ENCODE measurements around the gene PDE4B. TPM values are rescaled to one million over a fixed set of nuclear protein-coding genes. Genes with fewer than 3 reads are reported as not detected.
A peak's percentile ranks its signal among the peaks of the same experiment; 100 is the strongest.

PDE4B gene
- total and polyA plus RNA-seq, 9 of the 15 experiments (the other 6 are each of a cell fraction or from before 2014, with no cell fraction given): 0.09 TPM; not detected in 8

DNA sequence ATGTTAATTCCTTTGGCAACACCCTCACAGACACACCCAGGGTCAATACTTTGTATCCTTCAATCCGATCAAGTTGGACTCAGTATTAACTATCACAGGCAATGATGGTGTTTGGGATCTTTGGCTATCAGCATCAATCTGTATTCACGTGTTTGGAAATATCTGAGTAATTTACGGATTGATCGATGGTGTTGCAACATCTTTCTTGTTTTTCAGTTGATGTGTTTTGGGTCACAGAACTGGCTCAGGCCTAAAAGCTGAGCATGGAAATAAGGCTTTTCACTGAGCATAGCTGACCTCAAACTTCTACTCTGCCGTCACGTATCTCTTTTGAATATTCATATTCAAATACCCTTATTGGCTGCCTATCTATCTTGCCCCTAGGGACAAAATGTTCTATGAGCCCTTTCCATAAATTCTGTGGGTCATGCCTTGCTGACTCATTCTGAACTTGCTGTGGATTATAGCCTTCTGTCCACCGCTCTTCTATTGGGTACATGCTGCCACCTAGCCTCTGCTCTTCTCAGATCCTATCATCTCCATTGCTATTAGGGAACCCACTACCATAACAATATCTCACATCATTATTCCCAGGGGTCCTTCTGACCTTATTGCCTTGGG is 156.0 kb downstream of the PDE4B start (continued):
- TF ChIP-seq GTF2A2 (tag; IDR thresholded peaks at IDR 0.05) (no peak), SRSF9 (IDR thresholded peaks at IDR 0.05; ENCODE audit: borderline replicate concordance, low read depth, low read length) (no peak), KDM2B (CRISPR knock-in tag; IDR thresholded peaks at IDR 0.05) (no peak), CBFA2T2 (conservative IDR thresholded peaks at IDR 0.05) (no peak), ZNF224 (CRISPR knock-in tag; IDR thresholded peaks at IDR 0.05) (no peak), ZEB2 (IDR thresholded peaks at IDR 0.05) (no peak), MEF2A (IDR thresholded peaks at IDR 0.05; ENCODE audit: control insufficient read depth, low read depth, low read length) (no peak), RBM34 (IDR thresholded peaks at IDR 0.05; ENCODE audit: borderline replicate concordance, insufficient read depth, low read length) (no peak), COPS2 (conservative IDR thresholded peaks at IDR 0.05) (no peak), FOXA1 (IDR thresholded peaks at IDR 0.05; ENCODE audit: borderline replicate concordance) (no peak), NONO (IDR thresholded peaks at IDR 0.05; ENCODE audit: low read depth in 2 of 2, low read length in 1 of 2) (no peak), ZNF184 (CRISPR knock-in tag; IDR thresholded peaks at IDR 0.05) (no peak), ZNF57 (CRISPR knock-in tag; IDR thresholded peaks at IDR 0.05) (no peak)
- TF ChIP-seq, protein P1, sequence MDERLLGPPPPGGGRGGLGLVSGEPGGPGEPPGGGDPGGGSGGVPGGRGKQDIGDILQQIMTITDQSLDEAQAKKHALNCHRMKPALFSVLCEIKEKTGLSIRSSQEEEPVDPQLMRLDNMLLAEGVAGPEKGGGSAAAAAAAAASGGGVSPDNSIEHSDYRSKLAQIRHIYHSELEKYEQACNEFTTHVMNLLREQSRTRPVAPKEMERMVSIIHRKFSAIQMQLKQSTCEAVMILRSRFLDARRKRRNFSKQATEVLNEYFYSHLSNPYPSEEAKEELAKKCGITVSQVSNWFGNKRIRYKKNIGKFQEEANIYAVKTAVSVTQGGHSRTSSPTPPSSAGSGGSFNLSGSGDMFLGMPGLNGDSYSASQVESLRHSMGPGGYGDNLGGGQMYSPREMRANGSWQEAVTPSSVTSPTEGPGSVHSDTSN (CRISPR knock-in tag; IDR thresholded peaks at IDR 0.05; ENCODE audit: low read depth): no peak
- TF ChIP-seq, protein P1 (tag; conservative IDR thresholded peaks at IDR 0.05; ENCODE audit: low read depth): no peak
- TF ChIP-seq, protein P2, sequence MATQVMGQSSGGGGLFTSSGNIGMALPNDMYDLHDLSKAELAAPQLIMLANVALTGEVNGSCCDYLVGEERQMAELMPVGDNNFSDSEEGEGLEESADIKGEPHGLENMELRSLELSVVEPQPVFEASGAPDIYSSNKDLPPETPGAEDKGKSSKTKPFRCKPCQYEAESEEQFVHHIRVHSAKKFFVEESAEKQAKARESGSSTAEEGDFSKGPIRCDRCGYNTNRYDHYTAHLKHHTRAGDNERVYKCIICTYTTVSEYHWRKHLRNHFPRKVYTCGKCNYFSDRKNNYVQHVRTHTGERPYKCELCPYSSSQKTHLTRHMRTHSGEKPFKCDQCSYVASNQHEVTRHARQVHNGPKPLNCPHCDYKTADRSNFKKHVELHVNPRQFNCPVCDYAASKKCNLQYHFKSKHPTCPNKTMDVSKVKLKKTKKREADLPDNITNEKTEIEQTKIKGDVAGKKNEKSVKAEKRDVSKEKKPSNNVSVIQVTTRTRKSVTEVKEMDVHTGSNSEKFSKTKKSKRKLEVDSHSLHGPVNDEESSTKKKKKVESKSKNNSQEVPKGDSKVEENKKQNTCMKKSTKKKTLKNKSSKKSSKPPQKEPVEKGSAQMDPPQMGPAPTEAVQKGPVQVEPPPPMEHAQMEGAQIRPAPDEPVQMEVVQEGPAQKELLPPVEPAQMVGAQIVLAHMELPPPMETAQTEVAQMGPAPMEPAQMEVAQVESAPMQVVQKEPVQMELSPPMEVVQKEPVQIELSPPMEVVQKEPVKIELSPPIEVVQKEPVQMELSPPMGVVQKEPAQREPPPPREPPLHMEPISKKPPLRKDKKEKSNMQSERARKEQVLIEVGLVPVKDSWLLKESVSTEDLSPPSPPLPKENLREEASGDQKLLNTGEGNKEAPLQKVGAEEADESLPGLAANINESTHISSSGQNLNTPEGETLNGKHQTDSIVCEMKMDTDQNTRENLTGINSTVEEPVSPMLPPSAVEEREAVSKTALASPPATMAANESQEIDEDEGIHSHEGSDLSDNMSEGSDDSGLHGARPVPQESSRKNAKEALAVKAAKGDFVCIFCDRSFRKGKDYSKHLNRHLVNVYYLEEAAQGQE (IDR thresholded peaks at IDR 0.05; ENCODE audit: borderline replicate concordance): peak; percentile 66; the same call in 1 of the 2 replicates
- TF ChIP-seq, protein P2 (CRISPR knock-in tag; IDR thresholded peaks at IDR 0.05; ENCODE audit: low read depth): no peak
- TF ChIP-seq, protein P3, sequence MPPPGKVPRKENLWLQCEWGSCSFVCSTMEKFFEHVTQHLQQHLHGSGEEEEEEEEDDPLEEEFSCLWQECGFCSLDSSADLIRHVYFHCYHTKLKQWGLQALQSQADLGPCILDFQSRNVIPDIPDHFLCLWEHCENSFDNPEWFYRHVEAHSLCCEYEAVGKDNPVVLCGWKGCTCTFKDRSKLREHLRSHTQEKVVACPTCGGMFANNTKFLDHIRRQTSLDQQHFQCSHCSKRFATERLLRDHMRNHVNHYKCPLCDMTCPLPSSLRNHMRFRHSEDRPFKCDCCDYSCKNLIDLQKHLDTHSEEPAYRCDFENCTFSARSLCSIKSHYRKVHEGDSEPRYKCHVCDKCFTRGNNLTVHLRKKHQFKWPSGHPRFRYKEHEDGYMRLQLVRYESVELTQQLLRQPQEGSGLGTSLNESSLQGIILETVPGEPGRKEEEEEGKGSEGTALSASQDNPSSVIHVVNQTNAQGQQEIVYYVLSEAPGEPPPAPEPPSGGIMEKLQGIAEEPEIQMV (tag; conservative IDR thresholded peaks at IDR 0.05; ENCODE audit: low read depth): no peak
